AG04450 (cell line): Measurements from ENCODE around the gene GLT1D1. TPM values are rescaled to one million over a fixed set of nuclear protein-coding genes. Genes with fewer than 3 reads are reported as not detected.

ENCODE experiments used
- CTCF ChIA-PET: fragments of 300-600, 350-600 bp; formaldehyde crosslinking; extraction: SDS; loops from one replicate; lab custom pipeline; 2022; ENCODE audit warnings: antibody characterized with exemption, inconsistent platforms; lab: Charles Lee
- POLR2A ChIA-PET: fragments of 350-600 bp; formaldehyde crosslinking; extraction: SDS; loops from one replicate; lab custom pipeline; 2021; ENCODE audit warnings: antibody characterized with exemption, inconsistent platforms; lab: Yijun Ruan, JAX
- DNase-seq: peaks from one replicate; pipeline ENCODE4 v3.0.0-alpha.2; 2011; ENCODE audit warnings: low read depth, low spot score
- H3K27ac ChIP-seq: one replicate; pipeline ENCODE4 v1.5.1; 2012; ENCODE audit warnings: low read depth, low read length, control low read depth
- H3K27me3 ChIP-seq: one replicate; pipeline ENCODE4 v1.6.0; 2012; ENCODE audit warnings: low read length; ENCODE audit not compliant: control insufficient read depth, insufficient read depth
- H3K4me3 ChIP-seq: 2 replicates; pipeline ENCODE4 v1.5.1; 2011; ENCODE audit warnings: mild to moderate bottlenecking, low read depth, low read length, control low read depth
- H3K9me3 ChIP-seq: 2 replicates; pipeline ENCODE4 v1.5.1; 2012; ENCODE audit warnings: low read length; ENCODE audit not compliant: control insufficient read depth, insufficient read depth
- polyA plus RNA-seq: library from polyadenylated mRNA; depleted of rRNA; stranded (reverse); fragments of >200 nt; gene quantifications from 2 replicates; pipeline ENCODE4 v1.2.3, GENCODE V29; 2011
- TF ChIP-seq, protein P1 (sequence below): IDR thresholded peaks from 2 replicates; pipeline ENCODE4 v1.5.1; 2011; ENCODE audit warnings: low read depth, low read length, control low read depth, inconsistent platforms

Gene GLT1D1
- polyA plus RNA-seq, 1 experiment, result not detected

DNA sequence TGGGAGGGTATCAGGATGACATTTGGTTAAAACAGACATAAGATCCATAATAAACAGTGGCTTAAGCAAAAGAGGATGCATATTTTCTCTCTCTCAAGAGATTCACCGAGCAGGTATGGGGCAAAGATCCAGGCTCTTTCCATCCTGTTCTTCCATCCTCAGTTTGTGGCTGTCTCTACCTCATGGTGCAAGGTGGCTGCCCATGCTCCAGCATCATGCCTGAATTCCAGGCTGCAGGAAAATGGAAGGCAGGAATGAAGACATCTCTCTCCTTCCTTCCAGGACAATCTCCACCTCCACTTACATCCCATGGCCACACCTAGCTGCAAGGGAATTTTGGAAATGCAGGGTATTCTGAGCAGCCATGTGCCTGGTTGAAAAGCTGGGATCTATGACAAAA lies 136.0 kb downstream of the GLT1D1 start:
- Histone ChIP-seq H3K27me3 (no peaks in the 10 kb centered on the region), H3K27ac (no peak overlapping the region), H3K4me3 (no peak overlapping the region), H3K9me3 (peaks cover 35% of the 10 kb centered on the region)
- no peak for DNase-seq
- ChIA-PET CTCF (no interaction called here), POLR2A (no interaction called here)
- TF ChIP-seq, protein P1, sequence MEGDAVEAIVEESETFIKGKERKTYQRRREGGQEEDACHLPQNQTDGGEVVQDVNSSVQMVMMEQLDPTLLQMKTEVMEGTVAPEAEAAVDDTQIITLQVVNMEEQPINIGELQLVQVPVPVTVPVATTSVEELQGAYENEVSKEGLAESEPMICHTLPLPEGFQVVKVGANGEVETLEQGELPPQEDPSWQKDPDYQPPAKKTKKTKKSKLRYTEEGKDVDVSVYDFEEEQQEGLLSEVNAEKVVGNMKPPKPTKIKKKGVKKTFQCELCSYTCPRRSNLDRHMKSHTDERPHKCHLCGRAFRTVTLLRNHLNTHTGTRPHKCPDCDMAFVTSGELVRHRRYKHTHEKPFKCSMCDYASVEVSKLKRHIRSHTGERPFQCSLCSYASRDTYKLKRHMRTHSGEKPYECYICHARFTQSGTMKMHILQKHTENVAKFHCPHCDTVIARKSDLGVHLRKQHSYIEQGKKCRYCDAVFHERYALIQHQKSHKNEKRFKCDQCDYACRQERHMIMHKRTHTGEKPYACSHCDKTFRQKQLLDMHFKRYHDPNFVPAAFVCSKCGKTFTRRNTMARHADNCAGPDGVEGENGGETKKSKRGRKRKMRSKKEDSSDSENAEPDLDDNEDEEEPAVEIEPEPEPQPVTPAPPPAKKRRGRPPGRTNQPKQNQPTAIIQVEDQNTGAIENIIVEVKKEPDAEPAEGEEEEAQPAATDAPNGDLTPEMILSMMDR, result no peak

DNA sequence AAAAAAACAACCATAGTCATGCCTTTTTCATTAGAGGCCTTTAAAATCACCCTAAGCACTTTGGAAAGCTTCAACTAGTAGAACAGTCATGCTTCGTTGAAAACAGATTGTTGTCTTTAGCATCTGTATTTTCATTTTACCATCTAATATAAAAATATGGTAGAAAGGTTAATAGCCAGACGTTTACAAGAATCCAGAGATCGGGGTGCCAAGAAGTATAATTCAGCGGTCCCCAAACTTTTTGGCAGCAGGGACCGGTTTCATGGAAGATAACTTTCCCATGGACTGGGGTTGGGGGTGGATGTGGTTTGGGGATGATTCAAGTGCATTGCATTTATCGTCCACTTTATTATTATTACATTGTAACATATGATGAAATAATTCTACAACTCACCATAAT lies 138.4 kb downstream of the GLT1D1 start:
- H3K9me3 ChIP-seq, result peaks cover 35% of the 10 kb centered on the region
- POLR2A ChIA-PET, result no interaction called here
- H3K4me3 ChIP-seq, result no peak overlapping the region
- H3K27me3 ChIP-seq, result no peaks in the 10 kb centered on the region
- TF ChIP-seq, protein P1, result no peak
- H3K27ac ChIP-seq, result no peak overlapping the region
- no peak for DNase-seq
- CTCF ChIA-PET, result no interaction called here

DNA sequence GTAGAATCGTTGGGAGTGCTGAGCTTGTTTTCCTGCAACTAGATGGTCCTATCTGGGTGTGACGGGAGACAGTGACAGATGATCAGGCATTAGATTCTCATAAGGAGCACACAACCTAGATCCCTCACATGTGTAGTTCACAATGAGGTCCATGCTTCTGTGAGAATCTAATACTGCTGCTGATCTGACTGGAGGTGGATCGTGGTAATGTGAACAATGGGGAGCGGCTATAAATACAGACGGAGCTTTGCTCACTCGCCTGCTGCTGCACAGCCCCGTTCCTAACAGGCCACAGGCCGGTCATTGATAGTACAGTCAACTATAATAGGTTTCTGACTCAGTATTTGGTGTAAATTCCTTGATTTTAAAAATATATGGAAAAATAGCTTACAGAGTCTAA lies 138.8 kb downstream of the GLT1D1 start:
- Histone ChIP-seq H3K4me3 (no peak overlapping the region), H3K27ac (no peak overlapping the region), H3K27me3 (no peaks in the 10 kb centered on the region), H3K9me3 (peaks cover 38% of the 10 kb centered on the region)
- POLR2A ChIA-PET, result no interaction called here
- TF ChIP-seq, protein P1, result no peak
- DNase-seq, result no peak
- CTCF ChIA-PET, result no interaction called here

DNA sequence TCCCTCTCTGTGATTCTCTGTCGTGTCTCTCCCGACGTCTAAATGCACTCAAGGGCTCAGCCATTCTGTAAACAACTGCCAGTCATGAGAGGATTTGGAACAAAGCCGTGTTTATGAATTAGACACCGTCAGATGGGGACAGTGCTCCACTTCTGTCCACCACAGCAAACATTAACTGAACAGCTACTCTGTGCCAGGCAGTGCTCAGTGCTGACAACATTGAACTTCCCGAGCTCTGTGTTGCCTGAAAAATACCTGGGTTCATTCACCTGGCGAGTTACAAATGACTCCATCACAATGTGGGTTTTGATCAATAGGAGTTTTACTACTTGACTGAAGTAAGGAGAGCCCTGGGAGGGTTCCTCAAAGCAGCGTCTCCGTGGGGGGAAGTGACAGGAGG lies 139.3 kb downstream of the GLT1D1 start:
- Histone ChIP-seq H3K4me3 (no peak overlapping the region), H3K27me3 (no peaks in the 10 kb centered on the region), H3K9me3 (peaks cover 36% of the 10 kb centered on the region), H3K27ac (no peak overlapping the region)
- POLR2A ChIA-PET, result no interaction called here
- CTCF ChIA-PET, result no interaction called here
- TF ChIP-seq, protein P1, result no peak
- DNase-seq, result no peak

DNA sequence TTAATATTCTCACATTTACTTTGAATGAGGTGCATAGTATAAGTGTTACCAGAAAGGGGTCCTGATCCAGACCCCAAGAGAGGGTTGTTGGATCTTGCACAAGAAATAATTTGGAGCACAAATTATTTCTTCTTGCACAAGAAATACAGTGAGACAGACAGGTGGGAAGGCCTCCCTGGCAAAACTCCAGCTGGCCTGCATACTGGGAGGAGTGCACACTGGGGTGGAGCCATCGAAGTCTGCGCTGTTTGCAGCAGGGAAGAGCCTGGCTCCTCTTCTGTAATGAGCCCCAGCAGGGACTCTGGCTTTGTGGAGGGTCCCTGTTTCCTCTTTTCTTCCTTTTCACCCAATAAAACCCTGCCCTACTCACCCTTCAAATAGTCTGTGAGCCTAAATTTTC lies 141.6 kb downstream of the GLT1D1 start:
- ChIA-PET POLR2A (no interaction called here), CTCF (no interaction called here)
- no peak for DNase-seq
- no peak overlapping the region for H3K27ac ChIP-seq
- peaks cover 41% of the 10 kb centered on the region for H3K9me3 ChIP-seq
- no peaks in the 10 kb centered on the region for H3K27me3 ChIP-seq
- TF ChIP-seq, protein P1, result no peak
- no peak overlapping the region for H3K4me3 ChIP-seq
